GM21515 (cell line): ENCODE data around the gene FAM76A.
"Not testable (repeated sequence)": the region's sequence is repeated elsewhere in the genome, so short reads cannot be mapped to it uniquely, and the experiment has no call there.

Source experiments
- ATAC-seq: cut with Tn5 transposase; IDR thresholded peaks from one replicate; pipeline ENCODE4 v1.9.1; 2021; ENCODE audit not compliant: unreplicated experiment

The FAM76A gene

DNA sequence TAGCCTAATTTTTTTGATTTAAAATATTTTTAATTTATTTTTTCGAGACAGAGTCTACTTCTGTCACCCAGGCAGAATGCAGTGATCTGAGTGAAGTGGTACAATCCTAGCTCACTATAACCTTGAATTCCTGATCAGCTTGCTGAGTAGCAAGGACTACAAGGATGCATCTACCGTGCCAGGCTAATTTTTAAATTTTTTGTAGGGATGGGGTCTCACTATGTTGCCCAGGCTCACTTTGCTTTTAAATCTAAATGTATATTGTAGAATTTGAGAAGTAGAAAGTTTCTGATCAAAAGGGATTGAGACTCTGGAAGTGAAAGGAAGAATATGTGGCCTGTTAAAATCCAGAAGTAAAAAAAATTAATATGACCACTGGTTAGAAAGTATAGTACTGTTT is 48.9 kb downstream of the FAM76A start:
- ATAC-seq: no peak

DNA sequence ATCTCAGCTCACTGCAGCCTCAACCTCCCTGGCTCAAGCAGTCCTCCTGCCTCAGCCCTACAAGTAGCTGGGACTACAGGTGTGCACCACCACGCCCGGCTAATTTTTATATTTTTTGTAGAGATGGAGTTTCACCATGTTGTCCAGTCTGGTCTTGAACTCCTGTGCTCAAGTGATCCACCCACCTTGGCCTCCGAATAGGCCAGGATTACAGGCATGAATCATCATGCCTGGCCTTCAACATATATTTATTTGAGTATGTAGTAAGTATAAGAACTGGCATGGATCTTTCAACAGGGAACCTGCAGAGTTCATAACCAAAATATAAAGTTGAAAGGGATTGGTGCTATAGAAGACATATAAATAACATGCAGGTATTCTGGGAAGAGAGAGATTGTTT is 49.6 kb downstream of the FAM76A start:
- not testable (repeated sequence) for ATAC-seq

DNA sequence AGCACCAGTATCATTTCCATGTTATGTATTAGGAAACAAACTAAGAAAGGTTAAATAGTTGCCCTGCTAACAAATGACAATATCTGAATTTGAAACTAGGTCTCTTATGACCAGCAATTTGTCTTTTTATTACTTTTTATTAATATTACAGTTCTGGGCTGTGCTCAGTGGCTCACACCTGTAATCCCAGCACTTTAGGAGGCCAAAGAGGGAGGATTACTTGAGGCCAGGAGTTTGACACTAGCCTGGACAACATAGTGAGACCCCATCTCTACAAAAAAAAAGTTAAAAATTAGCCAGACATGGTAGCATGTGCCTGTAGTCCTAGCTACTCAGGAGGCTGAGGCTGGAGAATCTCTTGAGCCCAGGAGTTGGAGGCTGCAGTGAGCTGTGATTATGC is 50.5 kb downstream of the FAM76A start:
- not testable (repeated sequence) for ATAC-seq

DNA sequence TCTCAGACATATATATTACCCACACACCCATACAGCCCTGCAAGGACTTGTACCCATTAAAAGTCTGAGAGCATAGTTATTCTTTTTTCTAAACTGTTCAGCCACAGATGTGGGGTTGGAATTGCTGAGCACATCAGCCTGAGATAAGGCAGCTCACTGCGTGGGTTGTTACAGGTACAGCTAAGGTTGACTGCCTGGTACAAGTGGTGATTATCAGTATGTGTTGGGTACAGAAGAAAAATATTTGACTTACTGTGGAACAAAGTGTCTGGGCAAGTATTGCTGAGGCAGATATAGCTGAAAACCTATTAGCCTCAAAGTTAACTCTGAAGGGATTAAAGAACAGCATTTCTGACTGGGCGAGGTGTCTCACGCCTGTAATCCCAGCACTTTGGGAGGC is 52.3 kb downstream of the FAM76A start:
- ATAC-seq: no peak

DNA sequence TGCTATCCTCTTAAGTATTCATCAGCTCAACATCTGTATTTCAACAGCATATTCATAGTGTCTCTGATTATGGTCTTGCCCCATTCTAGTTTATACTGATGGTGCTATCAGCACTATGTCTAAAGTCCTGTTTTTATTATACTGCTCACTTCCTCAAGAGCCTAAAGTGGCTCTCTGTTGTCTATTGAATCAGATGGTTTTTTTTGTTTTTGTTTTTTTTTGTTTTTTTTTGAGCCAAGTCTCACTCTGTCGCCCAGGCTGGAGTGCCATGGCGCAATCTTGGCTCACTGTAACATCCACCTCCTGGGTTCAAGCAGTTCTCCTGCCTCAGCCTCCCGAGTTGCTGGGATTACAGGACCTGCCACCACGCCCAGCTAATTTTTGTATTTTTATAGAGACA is 53.4 kb downstream of the FAM76A start:
- ATAC-seq: no peak

DNA sequence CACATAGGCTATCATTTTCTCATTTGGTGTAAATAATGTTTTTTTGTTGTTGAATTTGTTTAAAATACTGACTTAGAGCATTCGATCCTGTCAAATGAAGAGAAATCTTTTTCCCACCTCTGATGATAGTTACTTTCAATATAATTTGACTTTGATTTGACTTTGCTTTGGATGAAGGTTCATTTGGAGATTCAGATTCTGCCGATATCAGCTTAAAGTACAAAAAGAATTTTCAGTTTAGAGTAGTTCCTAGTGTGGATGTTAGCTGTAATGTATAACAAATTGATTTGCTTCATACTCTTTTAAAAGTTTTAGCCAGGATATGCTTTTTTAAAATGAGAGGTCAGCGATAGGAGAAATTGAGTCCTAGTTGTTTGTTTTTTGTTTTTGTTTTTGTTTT is 57.2 kb downstream of the FAM76A start:
- ATAC-seq: no peak

DNA sequence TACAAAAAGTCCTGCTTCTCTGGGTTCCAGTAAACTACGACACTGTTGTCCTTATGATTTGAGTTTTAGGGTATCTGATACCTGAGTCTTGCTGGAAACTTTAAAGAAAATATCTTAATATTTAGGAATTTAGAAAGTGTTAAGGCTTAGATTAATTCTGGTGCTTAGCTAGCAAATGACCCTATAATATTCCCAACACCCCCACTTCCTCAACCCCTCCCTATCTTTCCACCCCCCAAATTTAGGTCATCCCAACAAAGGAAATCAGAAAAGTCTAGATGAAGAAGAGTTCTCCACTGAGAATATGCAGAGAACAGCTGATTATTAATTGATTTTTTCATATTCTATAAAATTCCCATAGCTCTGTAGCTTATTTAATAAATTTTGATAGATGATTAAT is 58.9 kb downstream of the FAM76A start:
- ATAC-seq: no peak

DNA sequence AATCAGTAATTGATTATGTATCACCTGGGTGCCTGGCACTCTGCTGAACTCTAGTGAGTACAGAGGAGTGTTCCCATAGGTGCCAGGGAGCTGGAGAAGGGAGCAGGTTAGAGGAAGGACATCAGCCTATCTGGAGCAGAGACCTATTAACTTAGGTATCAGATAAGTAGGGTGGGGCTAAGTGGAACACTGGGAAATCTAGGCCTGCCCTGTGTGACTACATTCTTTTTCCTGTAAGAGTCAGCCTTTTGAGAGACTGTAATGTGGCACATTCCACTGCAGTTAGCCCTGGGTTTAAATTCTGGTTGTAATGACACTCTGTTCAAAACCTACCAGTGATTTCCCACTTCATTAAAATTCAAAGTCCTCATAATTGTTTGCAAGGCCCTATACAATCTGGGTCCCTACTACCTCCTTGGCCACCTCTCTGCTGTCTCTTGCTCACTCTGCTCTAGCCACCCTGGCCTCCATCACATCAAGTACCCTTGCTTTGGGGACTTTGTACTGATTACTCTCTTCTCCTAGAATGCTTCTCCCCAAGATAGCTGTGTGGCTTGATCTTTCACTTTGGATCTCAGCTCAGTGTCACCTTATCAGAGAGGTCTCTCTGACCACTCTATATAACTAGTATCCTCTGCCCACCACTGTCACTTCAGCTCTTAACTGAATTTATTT is 60.2 kb downstream of the FAM76A start:
- no peak for ATAC-seq

DNA sequence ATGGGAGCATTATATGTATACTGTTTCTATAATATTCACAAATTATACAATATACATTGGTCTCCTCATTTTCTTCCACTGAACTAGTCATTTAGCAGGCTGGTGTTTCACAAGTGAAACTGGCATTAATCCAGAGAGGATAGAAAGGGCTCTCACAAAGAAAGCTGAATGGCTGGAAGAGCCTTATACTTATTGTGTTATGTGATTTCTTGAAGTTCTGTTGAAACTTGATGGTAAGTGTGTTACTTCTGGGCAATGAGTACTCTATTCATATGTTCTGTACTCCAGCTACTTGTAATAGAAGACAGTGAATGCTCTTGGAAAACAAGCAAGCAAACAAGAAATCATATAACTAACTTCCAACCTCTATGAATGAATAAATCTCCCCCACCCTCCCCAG is 62.1 kb downstream of the FAM76A start:
- no peak for ATAC-seq

DNA sequence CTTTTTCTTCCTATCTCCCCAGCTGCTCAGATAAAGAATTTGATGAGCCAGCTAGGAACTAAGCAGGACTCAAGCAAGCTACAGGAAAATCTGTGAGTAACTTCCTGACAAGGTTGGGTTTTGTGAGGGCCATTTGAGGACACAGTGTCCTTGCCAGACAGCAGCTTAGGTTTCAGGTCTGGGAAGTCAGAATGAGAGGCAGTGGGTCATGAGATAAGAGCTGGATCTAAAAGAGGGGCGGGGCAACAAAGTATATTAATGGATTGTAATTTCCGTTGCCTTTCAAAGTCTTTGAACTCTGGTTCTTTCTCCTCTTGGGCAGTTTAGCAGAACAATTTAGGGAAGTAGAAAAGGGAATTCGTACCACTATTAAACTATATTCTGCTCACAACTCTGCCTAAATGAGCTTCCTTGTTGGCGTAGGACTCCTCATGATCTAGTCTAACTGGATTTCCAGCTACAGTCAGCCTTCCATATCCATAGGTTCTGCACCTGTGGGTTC is 63.8 kb downstream of the FAM76A start:
- no peak for ATAC-seq

DNA sequence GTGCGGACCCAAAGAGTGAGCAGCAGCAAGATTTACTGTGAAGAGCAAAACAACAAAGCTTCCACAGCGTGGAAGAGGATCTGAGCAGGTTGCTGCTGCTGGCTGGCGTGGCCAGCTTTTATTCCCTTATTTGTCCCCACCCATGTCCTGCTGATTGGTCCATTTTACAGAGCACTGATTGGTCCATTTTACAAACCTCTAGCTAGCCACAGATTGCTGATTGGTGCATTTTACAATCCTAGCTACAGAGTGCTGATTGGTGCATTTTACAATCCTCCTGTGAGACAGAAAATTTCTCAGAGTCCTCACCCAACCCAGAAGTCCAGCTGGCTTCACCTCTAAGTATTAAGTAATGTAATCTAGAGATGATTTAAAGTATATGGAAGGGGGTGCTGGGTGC is 64.5 kb downstream of the FAM76A start:
- not testable (repeated sequence) for ATAC-seq

DNA sequence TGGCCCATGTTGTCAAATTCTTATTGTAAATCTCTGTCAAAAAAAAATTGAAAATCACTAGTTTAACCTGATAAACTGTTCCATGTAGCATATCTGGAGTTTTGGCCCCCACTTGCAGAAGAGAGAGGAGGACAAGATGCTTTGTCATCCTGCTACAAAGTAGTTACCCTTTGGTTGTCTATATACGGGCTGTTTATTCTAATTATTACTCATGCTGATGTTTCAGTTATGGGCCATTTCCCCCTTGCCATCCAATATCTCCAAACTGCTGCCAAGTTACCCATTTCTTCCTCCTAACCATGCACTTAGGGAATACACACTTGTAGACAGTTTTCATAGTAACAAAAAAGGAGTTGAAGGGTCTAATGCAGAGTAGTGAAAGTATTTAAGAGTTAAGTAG is 69.8 kb downstream of the FAM76A start:
- no peak for ATAC-seq

DNA sequence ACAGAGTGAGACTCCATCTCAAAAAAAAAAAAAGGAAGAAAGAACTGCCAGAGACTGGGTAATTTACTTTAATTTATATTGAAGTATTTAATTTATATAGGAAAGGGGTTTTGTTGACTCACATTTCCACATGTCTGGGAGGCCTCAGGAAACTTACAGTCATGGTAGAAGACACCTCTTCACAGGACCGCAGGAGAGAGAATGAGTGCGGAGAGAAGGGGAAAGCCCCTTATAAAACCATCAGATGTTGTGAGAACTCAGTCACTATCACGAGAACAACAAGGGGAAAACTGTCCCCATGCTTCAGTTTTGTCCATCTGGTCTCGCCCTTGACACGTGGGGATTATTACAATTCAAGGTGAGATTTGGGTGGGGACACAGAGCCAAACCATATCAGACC is 79.0 kb downstream of the FAM76A start:
- ATAC-seq: no peak

DNA sequence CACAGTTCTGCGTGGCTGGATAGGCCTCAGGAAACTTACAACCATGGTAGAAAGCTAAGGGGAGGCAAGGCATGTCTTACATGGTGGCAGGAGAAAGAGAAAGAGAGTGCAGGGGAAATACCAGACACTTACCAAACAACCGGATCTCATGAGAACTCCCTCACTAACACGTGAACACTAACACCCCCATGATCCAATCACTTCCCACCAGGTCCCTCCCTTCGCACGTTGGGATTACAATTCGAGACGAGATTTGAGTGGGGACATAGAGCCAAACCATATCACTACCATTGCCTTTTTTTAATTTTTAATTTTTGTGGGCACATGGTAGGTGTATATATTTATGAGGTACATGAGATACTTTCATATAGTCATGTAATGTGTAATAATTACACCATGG is 81.0 kb downstream of the FAM76A start:
- ATAC-seq: no peak

DNA sequence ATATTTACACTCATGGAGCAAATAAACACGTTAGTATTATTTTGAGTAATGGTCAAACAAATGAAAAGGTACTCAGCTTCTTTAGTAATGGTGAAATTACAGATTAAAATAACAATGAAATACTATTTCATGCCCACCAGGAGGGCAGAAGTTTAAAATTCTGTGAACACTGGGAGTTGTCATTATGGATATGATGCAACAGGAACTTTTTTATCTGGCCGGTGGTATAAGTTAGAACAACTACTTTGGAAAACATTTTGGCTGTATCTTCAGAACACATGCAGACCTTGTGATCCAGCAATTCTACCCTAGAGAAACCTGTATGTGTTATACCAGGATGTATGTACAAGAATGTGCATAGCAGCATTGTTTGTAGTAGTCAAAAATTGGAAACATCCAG is 81.6 kb downstream of the FAM76A start:
- no peak for ATAC-seq

DNA sequence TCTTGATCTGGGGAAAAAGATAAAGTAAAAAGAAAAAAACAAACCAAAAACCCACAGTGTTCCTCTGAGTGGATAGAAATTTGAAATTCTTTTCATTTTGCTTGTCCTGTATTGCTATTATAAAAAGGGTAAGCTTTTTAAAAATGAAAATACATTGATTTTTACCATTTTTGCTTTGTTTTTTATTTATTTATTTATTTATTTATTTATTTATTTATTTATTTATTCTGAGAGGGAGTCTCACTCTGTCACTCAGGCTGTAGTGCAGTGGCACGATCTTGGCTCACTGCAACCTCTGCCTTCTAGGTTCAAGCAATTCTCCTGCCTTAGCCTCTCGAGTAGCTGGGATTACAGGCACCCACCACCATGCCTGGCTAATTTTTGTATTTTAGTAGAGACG is 82.4 kb downstream of the FAM76A start:
- not testable (repeated sequence) for ATAC-seq

DNA sequence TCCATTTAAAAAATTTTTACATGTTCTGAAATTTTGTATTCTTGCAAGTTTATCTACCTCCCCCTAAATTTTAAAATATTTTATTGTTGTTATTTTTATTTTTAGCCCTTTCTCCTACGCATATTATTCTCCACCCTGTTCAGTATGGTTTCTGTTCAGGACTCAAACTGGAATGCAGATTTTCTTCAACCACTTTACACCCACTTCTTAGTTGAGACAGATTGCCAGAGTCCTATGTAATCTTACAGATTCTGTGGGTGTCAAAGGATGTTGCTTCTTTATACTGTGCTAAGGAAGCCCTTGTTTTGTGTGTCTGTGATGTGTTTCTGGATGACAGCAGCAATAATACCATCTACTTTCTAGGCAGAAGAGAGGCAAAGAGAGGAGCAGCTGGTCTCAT is 84.1 kb downstream of the FAM76A start:
- ATAC-seq: no peak

DNA sequence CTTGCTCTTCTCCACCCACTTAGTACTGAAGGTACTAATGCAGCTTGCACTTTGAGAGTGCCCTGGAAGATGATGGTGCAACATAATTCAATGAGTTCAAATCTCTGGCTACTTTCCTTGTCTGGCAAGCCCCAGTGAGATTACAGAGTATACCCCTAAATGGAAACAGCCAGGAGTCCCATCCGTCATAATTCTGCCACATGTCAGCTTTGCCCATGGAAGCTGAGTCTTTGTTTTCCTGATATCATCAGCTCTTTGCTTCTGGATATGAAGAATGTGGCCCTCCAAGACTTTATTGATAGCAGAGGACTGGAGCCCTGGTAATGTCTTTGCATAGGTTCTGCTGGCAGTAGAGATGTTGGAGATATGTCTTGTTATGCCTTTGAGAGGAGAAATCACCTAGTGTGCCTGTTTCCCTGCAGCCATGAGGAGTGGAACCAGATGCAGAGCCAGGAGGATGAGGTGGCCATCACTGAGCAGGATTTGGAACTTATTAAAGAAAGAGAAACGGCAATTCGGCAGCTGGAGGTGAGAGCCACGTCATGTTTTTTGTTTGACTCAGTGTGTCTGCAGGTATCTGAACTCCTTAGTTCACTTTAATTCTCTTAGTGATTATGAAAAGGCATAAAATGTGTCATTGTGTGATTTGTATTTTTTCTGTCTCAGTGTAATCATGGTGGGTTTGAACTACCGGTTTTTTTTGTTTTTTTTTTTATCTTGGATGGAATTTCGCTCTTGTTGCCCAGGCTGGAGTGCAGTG is 86.2 kb downstream of the FAM76A start:
- ATAC-seq: no peak
